Measurements from ENCODE around the gene DUSP8. TPM values are rescaled to one million over a fixed set of nuclear protein-coding genes. Genes with fewer than 3 reads are reported as not detected.
A peak's percentile ranks its signal among the peaks of the same experiment; 100 is the strongest.

Gene DUSP8
- total and polyA plus RNA-seq, 11 donors, result 9.8 to 29.9 (median 16.5) TPM

DNA sequence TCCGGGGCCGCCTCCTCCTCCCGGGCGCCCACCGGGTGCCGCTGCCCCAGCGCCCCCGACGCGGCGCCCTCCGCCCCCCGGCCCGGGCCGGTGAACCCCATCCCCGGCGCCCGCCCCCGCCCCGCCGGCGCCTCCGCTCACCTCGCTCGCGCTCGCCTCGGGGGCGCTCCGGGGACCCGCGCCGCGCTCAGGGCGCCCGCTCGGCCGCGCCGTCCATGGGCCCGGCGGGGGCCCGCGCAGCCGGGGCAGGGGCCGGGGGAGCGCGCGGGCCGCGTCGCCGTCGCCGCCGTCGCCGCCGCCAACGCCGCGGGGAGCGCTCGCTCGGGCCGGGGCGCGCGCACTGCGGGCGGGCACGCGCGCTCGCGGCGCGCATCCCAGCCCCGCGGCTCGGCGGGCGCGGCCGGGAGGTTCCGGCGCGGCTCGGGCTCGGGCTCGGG is 293 bp downstream of the DUSP8 start:
- intact Hi-C loops (cut with DNase I), result loop anchor here in 7 of 10 donors (2.0 to 10.0 kb wide), 7 partner anchors 13 to 369 kb away; partner anchors contain the start of gene TOLLIP (in 1 of the 7)
- Histone ChIP-seq H3K4me1 (peaks cover 2 to 71% (median 35%) of the 10 kb centered on the region in 12 donors), H3K36me3 (no peaks in the 10 kb centered on the region), H3K27ac (peak overlapping the region; percentile 40 to 93 (median 80)), H3K27me3 (peaks cover 0 to 25% (median 0%) of the 10 kb centered on the region in 9 donors), H3K9me3 (no peaks in the 10 kb centered on the region), H3K4me3 (peak overlapping the region; percentile 55 to 81 (median 70))
- peak in 1 of 5 donors; percentile 26 for DNase-seq
- no peak for ATAC-seq
- WGBS, 4 donors, result 0 to 1% (median 1%) methylated on average over 1 to 91 of the region's 91 CpGs; no CpG with 5 or more reads in 1 of the 4 donors
- TF ChIP-seq, protein P1, sequence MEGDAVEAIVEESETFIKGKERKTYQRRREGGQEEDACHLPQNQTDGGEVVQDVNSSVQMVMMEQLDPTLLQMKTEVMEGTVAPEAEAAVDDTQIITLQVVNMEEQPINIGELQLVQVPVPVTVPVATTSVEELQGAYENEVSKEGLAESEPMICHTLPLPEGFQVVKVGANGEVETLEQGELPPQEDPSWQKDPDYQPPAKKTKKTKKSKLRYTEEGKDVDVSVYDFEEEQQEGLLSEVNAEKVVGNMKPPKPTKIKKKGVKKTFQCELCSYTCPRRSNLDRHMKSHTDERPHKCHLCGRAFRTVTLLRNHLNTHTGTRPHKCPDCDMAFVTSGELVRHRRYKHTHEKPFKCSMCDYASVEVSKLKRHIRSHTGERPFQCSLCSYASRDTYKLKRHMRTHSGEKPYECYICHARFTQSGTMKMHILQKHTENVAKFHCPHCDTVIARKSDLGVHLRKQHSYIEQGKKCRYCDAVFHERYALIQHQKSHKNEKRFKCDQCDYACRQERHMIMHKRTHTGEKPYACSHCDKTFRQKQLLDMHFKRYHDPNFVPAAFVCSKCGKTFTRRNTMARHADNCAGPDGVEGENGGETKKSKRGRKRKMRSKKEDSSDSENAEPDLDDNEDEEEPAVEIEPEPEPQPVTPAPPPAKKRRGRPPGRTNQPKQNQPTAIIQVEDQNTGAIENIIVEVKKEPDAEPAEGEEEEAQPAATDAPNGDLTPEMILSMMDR (IDR thresholded peaks at IDR 0.05), result no peak
- TF ChIP-seq POLR2A (IDR thresholded peaks at IDR 0.05), result no peak

- Histone ChIP-seq H3K27ac (peak overlapping the region; percentile 40 to 93 (median 80)), H3K27me3 (peaks cover 0 to 25% (median 0%) of the 10 kb centered on the region in 9 donors), H3K9me3 (no peaks in the 10 kb centered on the region), H3K4me3 (peak overlapping the region; percentile 55 to 81 (median 70)), H3K4me1 (peaks cover 2 to 74% (median 35%) of the 10 kb centered on the region in 12 donors), H3K36me3 (no peaks in the 10 kb centered on the region)
- intact Hi-C loops (cut with DNase I), result loop anchor here in 5 of 10 donors (5.0 to 10.0 kb wide), 4 partner anchors 34 to 366 kb away; partner anchors contain the start of gene TOLLIP (in 1 of the 5)
- peak in 1 of 4 donors; percentile 3 for ATAC-seq
- peak in 4 of 5 donors; percentile 34 to 51 (median 40) for DNase-seq
- TF ChIP-seq, protein P1 (IDR thresholded peaks at IDR 0.05), result no peak
- no peak for TF ChIP-seq POLR2A (IDR thresholded peaks at IDR 0.05)
- 1 to 6% (median 5%) methylated on average over 32 to 58 of the region's 58 CpGs for WGBS, 4 donors
These were observed 943 bp downstream of the DUSP8 start for GRCh38 chr11:1570896-1571759.

DNA sequence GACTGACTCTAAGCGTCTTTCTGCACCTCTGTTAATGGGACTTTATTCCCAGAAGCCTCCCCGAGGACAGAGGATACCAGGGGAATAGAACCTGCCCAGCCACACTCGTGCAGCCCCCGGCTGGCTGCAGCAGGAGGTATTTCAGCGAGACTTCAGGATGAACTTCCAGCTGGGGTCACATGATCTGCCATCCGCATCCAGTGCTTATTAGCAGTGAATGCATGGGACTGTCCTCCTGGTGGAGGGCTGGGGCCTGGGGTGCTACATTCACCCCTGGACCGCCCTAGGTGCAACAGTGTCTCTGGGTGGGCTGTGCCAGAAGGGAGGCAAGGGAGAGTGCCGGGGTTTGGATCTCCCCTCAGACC is 1.6 kb downstream of the DUSP8 start:
- H3K4me1 ChIP-seq, result peaks cover 2 to 78% (median 35%) of the 10 kb centered on the region in 12 donors
- ATAC-seq, result no peak
- H3K36me3 ChIP-seq, result peaks cover 0 to 4% (median 0%) of the 10 kb centered on the region in 9 donors
- DNase-seq, result peak in 1 of 5 donors; percentile 8
- H3K4me3 ChIP-seq, result peak overlapping the region in 10 of 12 donors; percentile 61 to 81 (median 71)
- peak overlapping the region in 5 of 12 donors; percentile 83 to 93 (median 90) for H3K27ac ChIP-seq
- TF ChIP-seq, protein P1 (IDR thresholded peaks at IDR 0.05), result no peak
- TF ChIP-seq POLR2A (IDR thresholded peaks at IDR 0.05), result no peak
- 63 to 72% (median 71%) methylated on average over 4 to 8 of the region's 8 CpGs for WGBS, 4 donors
- intact Hi-C loops (cut with DNase I), result loop anchor here in 5 of 10 donors (5.0 to 10.0 kb wide), 4 partner anchors 33 to 366 kb away; partner anchors contain the start of gene TOLLIP (in 1 of the 5)
- H3K9me3 ChIP-seq, result no peaks in the 10 kb centered on the region
- peaks cover 0 to 25% (median 0%) of the 10 kb centered on the region in 9 donors for H3K27me3 ChIP-seq
